C4-2B (cell line): ENCODE measurements around the gene KRT82.
"Not testable (repeated sequence)": the region's sequence is repeated elsewhere in the genome, so short reads cannot be mapped to it uniquely, and the experiment has no call there.

Experiments
- CTCF ChIP-seq: fragments of 450-650 bp; conservative IDR thresholded peaks from 2 replicates; pipeline ENCODE4 v1.5.1; 2017; ENCODE audit warnings: mild to moderate bottlenecking
- ZFX ChIP-seq: fragments of 450-650 bp; IDR thresholded peaks from 2 replicates; pipeline ENCODE4 v1.6.1; 2017

- not testable (repeated sequence) for TF ChIP-seq CTCF, ZFX
These were observed 4.6 kb upstream of the KRT82 start for GRCh38 chr12:52410589-52411248.
